GM21447 (cell line): Measurements from ENCODE around the gene REC8.

Source experiments
- ATAC-seq: cut with Tn5 transposase; IDR thresholded peaks from one replicate; pipeline ENCODE4 v1.9.1; 2021; ENCODE audit not compliant: unreplicated experiment

The REC8 gene

DNA sequence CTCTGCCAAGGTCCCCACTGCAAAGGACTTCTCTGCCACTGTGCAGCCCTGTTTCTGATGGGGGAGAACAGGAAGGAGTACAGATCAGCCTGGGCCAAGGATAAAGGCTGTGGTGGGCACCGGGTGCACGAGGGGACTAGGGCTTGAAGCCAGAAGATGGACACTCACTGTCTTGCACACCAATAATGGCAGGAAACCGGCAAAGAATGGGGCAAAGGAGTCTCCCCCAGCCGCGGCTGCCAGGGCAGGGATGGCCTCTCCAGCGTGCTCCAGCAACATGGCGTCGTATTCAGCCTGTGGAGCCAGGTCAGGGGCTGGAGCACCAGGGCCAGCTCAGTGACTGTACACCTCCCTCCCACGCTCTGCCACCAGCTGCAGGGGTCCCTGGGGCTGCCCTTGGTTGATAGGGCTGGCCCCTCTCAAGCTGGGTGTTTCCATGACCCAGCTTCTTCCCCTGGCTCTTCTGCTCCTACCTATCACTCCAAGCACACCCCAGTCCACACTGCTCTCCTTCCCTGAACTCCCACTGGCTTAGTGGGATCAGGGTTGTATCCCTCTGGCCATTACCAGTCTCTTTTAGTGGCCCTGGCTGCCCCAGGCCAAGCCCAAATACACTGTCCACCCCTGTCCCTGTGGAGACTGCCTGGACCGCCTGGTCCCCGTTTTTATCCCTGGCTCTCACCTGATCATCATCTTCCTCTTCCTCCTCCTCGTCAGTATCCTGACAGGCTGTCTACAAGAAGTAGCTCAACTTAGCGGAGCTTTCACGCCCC lies 10.4 kb downstream of the REC8 start:
- no peak for ATAC-seq

- no peak for ATAC-seq
These were observed 11.2 kb downstream of the REC8 start for GRCh38 chr14:24183014-24183481.

- ATAC-seq = no peak
These were observed 12.5 kb downstream of the REC8 start for GRCh38 chr14:24184104-24184970.

- no peak for ATAC-seq
These were observed 13.1 kb downstream of the REC8 start for GRCh38 chr14:24185026-24185425.

GRCh38 chr14:24185741-24186140 lies 13.9 kb downstream of the REC8 start:
- ATAC-seq = no peak

DNA sequence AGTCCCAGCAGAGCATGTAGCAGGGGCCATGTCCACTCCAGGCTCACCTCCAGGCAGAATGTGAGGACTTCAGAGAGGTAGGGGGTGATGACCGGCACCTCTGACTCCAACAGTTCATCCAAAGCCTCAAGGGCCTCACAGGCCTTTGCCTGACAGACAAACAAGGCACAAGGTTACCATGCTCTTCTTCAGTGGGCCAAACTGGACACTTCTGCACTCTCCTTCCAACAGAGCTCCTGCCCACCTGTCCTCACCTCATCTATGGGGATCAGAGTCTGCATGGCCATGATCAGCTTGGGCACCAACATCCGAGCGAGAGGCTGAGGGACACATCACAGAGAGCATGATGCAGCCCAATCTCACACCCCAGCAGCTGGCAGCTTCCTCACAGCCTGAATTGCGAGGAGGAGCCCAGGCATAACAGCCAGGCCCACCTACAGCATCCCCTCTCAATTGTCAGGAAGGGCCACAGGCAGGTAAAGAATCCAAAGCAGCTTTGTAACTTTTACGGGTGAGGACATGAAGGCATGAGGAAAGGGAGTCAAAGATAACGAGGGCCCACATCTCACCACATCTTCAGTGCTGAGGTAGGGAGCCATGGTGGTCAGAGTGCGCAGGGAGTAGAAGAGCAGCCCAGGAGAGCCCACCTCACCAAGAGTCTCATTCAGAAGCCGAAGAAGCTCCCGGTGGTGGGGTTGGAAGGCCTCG lies 15.1 kb downstream of the REC8 start:
- ATAC-seq = no peak

- no peak for ATAC-seq
These were observed 15.6 kb downstream of the REC8 start for GRCh38 chr14:24187539-24187915.

- peak; percentile 93 for ATAC-seq
These were observed 16.6 kb downstream of the REC8 start, which contains the start of gene IPO4 for GRCh38 chr14:24188251-24189058. Gene IPO4, minus strand, starts transcription at chr14:24188816. Its CDS starts 29 bp downstream, at chr14:24188787.

- ATAC-seq = no peak
These were observed 17.1 kb downstream of the REC8 start for GRCh38 chr14:24189059-24189375.

GRCh38 chr14:24189460-24189859 lies 17.6 kb downstream of the REC8 start:
- ATAC-seq = no peak

- ATAC-seq = no peak
These were observed 18.5 kb downstream of the REC8 start for GRCh38 chr14:24190416-24190815.

GRCh38 chr14:24192933-24193332 lies 21.1 kb downstream of the REC8 start:
- no peak for ATAC-seq

GRCh38 chr14:24194186-24194872 lies 22.4 kb downstream of the REC8 start:
- no peak for ATAC-seq

- ATAC-seq = no peak
These were observed 22.9 kb downstream of the REC8 start for GRCh38 chr14:24194873-24195185.

GRCh38 chr14:24195186-24196070 lies 23.5 kb downstream of the REC8 start, which contains the start of gene TM9SF1:
Gene TM9SF1, minus strand, starts transcription at chr14:24195441. Its CDS starts 422 bp downstream, at chr14:24195019.
- peak; percentile 86 for ATAC-seq

DNA sequence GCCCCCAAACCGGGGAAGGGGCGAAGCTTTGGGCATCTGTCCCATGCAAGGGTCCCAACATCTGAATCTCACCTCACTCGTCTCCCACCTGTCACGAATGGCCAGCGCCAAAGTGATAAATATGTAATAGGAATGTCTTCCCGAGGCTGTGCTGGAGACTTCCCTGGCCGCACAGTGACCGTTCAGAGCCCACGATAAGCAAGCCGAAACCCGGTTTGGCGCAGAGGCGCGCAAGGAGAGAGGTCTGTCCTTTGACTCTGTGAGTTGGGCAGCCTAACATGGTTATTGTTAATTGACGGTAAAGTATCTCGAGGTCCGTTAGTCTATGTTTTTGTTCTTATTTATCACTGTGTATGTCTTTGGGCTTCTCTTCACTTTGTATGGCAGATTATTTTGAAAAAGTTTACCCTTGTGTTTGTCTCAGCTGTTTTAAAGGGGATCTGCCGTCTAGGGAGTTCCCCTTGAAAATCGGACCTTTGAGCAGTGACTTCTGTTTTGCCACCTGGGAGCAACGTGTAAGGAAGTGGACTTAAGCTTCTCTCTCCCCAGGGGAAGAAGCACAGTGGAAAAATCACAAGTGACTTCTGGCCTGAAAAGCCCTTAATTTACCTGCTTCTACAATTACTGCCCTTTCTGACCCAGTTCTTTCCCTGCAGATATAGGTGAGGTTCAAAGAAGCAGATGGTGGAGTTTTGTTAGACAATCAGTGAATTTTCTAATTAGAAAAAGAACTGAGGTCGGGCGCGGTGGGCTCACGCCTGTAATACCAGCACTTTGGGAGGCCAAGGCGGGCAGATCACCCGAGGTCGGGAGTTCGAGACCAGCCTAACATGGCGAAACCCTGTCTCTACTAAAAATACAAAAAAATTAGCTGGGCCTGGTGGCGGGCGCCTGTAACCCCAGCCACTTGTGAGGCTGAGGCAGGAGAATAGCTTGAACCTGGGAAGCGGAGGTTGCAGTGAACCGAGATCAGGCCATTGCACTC lies 24.5 kb downstream of the REC8 start:
- peak; percentile 35 for ATAC-seq

DNA sequence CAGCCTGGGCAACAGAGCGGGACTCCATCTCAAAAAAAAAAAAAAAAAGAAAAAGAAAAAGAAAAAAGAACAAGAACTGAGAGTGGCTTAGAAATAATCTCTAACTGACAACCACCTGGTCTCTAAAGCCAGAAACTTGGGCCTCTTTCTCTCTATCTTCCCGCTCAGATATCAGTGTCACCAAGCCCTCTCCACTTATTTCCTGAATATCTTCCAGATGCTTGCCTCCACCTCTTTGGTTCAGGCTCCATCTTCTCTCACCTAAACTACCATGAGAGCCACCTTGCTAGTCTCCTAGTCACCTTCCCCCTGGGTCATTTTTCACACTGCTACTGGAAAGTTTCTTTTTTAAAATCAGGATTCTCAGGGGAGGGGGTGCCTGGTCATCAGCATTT lies 25.2 kb downstream of the REC8 start:
- no peak for ATAC-seq
